Activated naive CD8-positive, alpha-beta T cell treated with anti-CD3 and anti-CD28 coated beads, Interleukin-2, amount 10 ng/mL, durations not matched to agents 7 days and 5 days (primary cell): ENCODE measurements around the gene LRRC27. TPM values are rescaled to one million over a fixed set of nuclear protein-coding genes. Genes with fewer than 3 reads are reported as not detected.

Experiments used
- ATAC-seq: fragments of 150-1000 bp; cut with Tn5 transposase; one replicate; pipeline ENCODE4 v1.10.0; 2021; ENCODE audit warnings: low read depth, moderate library complexity
- POLR2A ChIA-PET: fragments of 350-600 bp; sonication (Branson Sonifier 250); formaldehyde crosslinking; loops from one replicate; lab custom pipeline; 2021; ENCODE audit warnings: antibody characterized with exemption; lab: Charles Lee
- DNase-seq: peaks from one replicate; pipeline ENCODE4 v3.0.0; 2021
- H3K27ac Mint-ChIP-seq: one replicate; pipeline ENCODE4 v1.8.0; 2022; ENCODE audit warnings: mild to moderate bottlenecking, mixed read lengths
- H3K27me3 Mint-ChIP-seq: one replicate; pipeline ENCODE4 v1.8.0; 2022; ENCODE audit warnings: mild to moderate bottlenecking, moderate library complexity, mixed read lengths
- H3K36me3 Mint-ChIP-seq: one replicate; pipeline ENCODE4 v1.8.0; 2021; ENCODE audit warnings: mild to moderate bottlenecking, mixed read lengths
- H3K4me1 Mint-ChIP-seq: one replicate; pipeline ENCODE4 v1.8.0; 2021; ENCODE audit warnings: mixed read lengths
- H3K4me3 Mint-ChIP-seq: one replicate; pipeline ENCODE4 v1.8.0; 2022; ENCODE audit warnings: mild to moderate bottlenecking, moderate library complexity, mixed read lengths
- H3K9me3 Mint-ChIP-seq: one replicate; pipeline ENCODE4 v1.8.0; 2021; ENCODE audit warnings: mixed read lengths
- total RNA-seq, 2 experiments: library from RNA; stranded (reverse); gene quantifications; one replicate each; pipeline ENCODE4 v1.2.3, GENCODE V29; 2021

Gene LRRC27
- total RNA-seq, 2 experiments from 2014 or later, result 4.7 to 6.3 TPM

GRCh38 chr10:132410056-132410778 lies 78.2 kb downstream of the LRRC27 start:
- H3K36me3 Mint-ChIP-seq, result peaks cover 5% of the 10 kb centered on the region
- no peak for DNase-seq
- H3K4me1 Mint-ChIP-seq, result peaks cover 9% of the 10 kb centered on the region
- no peaks in the 10 kb centered on the region for H3K9me3 Mint-ChIP-seq
- ATAC-seq, result no peak
- H3K4me3 Mint-ChIP-seq, result no peak overlapping the region
- H3K27me3 Mint-ChIP-seq, result no peaks in the 10 kb centered on the region
- no peak overlapping the region for H3K27ac Mint-ChIP-seq
- POLR2A ChIA-PET, result interaction anchor here (0.6 to 2.5 kb wide), 6 partner anchors 8 to 37 kb away, joined by 3 to 6 read pairs (median 4); no protein-coding TSS in a partner anchor

- no peak overlapping the region for H3K27ac Mint-ChIP-seq
- ATAC-seq, result no peak
- no peak for DNase-seq
- peaks cover 9% of the 10 kb centered on the region for H3K36me3 Mint-ChIP-seq
- POLR2A ChIA-PET, result interaction anchor here (0.9 to 2.5 kb wide), 3 partner anchors 8 to 36 kb away, joined by 3 to 6 read pairs (median 5); no protein-coding TSS in a partner anchor
- no peaks in the 10 kb centered on the region for H3K27me3 Mint-ChIP-seq
- H3K9me3 Mint-ChIP-seq, result no peaks in the 10 kb centered on the region
- no peak overlapping the region for H3K4me3 Mint-ChIP-seq
- peaks cover 12% of the 10 kb centered on the region for H3K4me1 Mint-ChIP-seq
Measured at GRCh38 chr10:132410779-132411532, 79.0 kb downstream of the LRRC27 start.

GRCh38 chr10:132411561-132412253 lies 79.7 kb downstream of the LRRC27 start:
- Mint-ChIP-seq H3K27me3 (no peaks in the 10 kb centered on the region), H3K4me3 (no peak overlapping the region), H3K27ac (no peak overlapping the region), H3K9me3 (no peaks in the 10 kb centered on the region), H3K4me1 (peaks cover 12% of the 10 kb centered on the region), H3K36me3 (peaks cover 9% of the 10 kb centered on the region)
- ATAC-seq, result no peak
- POLR2A ChIA-PET, result interaction anchor here (2.5 kb wide), 1 partner anchor 35 kb away, joined by 6 read pairs; no protein-coding TSS in a partner anchor
- no peak for DNase-seq

GRCh38 chr10:132412316-132413192 lies 80.6 kb downstream of the LRRC27 start:
- POLR2A ChIA-PET, result interaction anchor here (2.5 kb wide), 1 partner anchor 34 kb away, joined by 6 read pairs; no protein-coding TSS in a partner anchor
- DNase-seq (no peak), ATAC-seq (no peak)
- Mint-ChIP-seq H3K27ac (no peak overlapping the region), H3K27me3 (no peaks in the 10 kb centered on the region), H3K4me1 (peaks cover 11% of the 10 kb centered on the region), H3K4me3 (no peak overlapping the region), H3K36me3 (peaks cover 8% of the 10 kb centered on the region), H3K9me3 (no peaks in the 10 kb centered on the region)

GRCh38 chr10:132413226-132414205 lies 81.5 kb downstream of the LRRC27 start:
- no peak for ATAC-seq
- DNase-seq, result no peak
- H3K4me1 Mint-ChIP-seq, result peaks cover 6% of the 10 kb centered on the region
- H3K4me3 Mint-ChIP-seq, result no peak overlapping the region
- POLR2A ChIA-PET, result no interaction called here
- H3K27ac Mint-ChIP-seq, result no peak overlapping the region
- H3K36me3 Mint-ChIP-seq, result peaks cover 8% of the 10 kb centered on the region
- no peaks in the 10 kb centered on the region for H3K27me3 Mint-ChIP-seq
- H3K9me3 Mint-ChIP-seq, result no peaks in the 10 kb centered on the region

GRCh38 chr10:132414402-132415016 lies 82.5 kb downstream of the LRRC27 start:
- H3K9me3 Mint-ChIP-seq, result no peaks in the 10 kb centered on the region
- no peaks in the 10 kb centered on the region for H3K27me3 Mint-ChIP-seq
- H3K4me3 Mint-ChIP-seq, result no peak overlapping the region
- ATAC-seq (no peak), DNase-seq (no peak)
- peaks cover 8% of the 10 kb centered on the region for H3K36me3 Mint-ChIP-seq
- POLR2A ChIA-PET, result no interaction called here
- no peak overlapping the region for H3K27ac Mint-ChIP-seq
- peaks cover 6% of the 10 kb centered on the region for H3K4me1 Mint-ChIP-seq

GRCh38 chr10:132415255-132415654 lies 83.3 kb downstream of the LRRC27 start:
- ATAC-seq, result no peak
- Mint-ChIP-seq H3K27me3 (no peaks in the 10 kb centered on the region), H3K27ac (peak overlapping the region; percentile 6), H3K4me1 (peaks cover 8% of the 10 kb centered on the region), H3K4me3 (no peak overlapping the region), H3K36me3 (peaks cover 8% of the 10 kb centered on the region), H3K9me3 (no peaks in the 10 kb centered on the region)
- POLR2A ChIA-PET, result no interaction called here
- no peak for DNase-seq

GRCh38 chr10:132415956-132416355 lies 84.0 kb downstream of the LRRC27 start:
- no peak for DNase-seq
- ATAC-seq, result no peak
- no peak overlapping the region for H3K4me3 Mint-ChIP-seq

GRCh38 chr10:132416566-132417256 lies 84.7 kb downstream of the LRRC27 start:
- no peaks in the 10 kb centered on the region for H3K9me3 Mint-ChIP-seq
- POLR2A ChIA-PET, result no interaction called here
- H3K36me3 Mint-ChIP-seq, result peaks cover 8% of the 10 kb centered on the region
- peaks cover 10% of the 10 kb centered on the region for H3K4me1 Mint-ChIP-seq
- H3K27ac Mint-ChIP-seq, result no peak overlapping the region
- DNase-seq (no peak), ATAC-seq (no peak)
- no peaks in the 10 kb centered on the region for H3K27me3 Mint-ChIP-seq
- H3K4me3 Mint-ChIP-seq, result no peak overlapping the region

More at GRCh38 chr10:132415956-132416355, 84.0 kb downstream of the LRRC27 start:
- H3K27ac Mint-ChIP-seq, result no peak overlapping the region
- no peaks in the 10 kb centered on the region for H3K27me3 Mint-ChIP-seq
- no peaks in the 10 kb centered on the region for H3K9me3 Mint-ChIP-seq
- POLR2A ChIA-PET, result no interaction called here
- H3K4me1 Mint-ChIP-seq, result peaks cover 10% of the 10 kb centered on the region
- peaks cover 8% of the 10 kb centered on the region for H3K36me3 Mint-ChIP-seq

GRCh38 chr10:132417257-132417910 lies 85.4 kb downstream of the LRRC27 start:
- ATAC-seq (no peak), DNase-seq (no peak)
- H3K27ac Mint-ChIP-seq, result no peak overlapping the region
- POLR2A ChIA-PET, result no interaction called here
- H3K4me3 Mint-ChIP-seq, result no peak overlapping the region
- no peaks in the 10 kb centered on the region for H3K9me3 Mint-ChIP-seq
- peaks cover 8% of the 10 kb centered on the region for H3K36me3 Mint-ChIP-seq
- H3K27me3 Mint-ChIP-seq, result no peaks in the 10 kb centered on the region
- peaks cover 10% of the 10 kb centered on the region for H3K4me1 Mint-ChIP-seq
